K562 (cell line): ENCODE data around the gene TNIK. TPM values are rescaled to one million over a fixed set of nuclear protein-coding genes. Genes with fewer than 3 reads are reported as not detected.

ENCODE experiments used
- FOSL1 ChIP-seq: fragments of 200-800 bp; sonication (Bioruptor generic); conservative IDR thresholded peaks from 2 replicates; pipeline ENCODE4 v1.6.1; 2016; ENCODE audit warnings: missing genetic modification characterization, missing compliant biosample characterization
- HDGF ChIP-seq: fragments of 450-650 bp; IDR thresholded peaks from 2 replicates; pipeline ENCODE4 v1.6.1; 2016
- ZKSCAN3 ChIP-seq: fragments of 250-450 bp; sonication (Bioruptor Pico); IDR thresholded peaks from 2 replicates; pipeline ENCODE4 v1.4.0; 2020
- polyA plus RNA-seq, 8 experiments: library from polyadenylated mRNA; depleted of rRNA in 4 of 8; stranded (reverse) in 5 of 8; unstranded in 3 of 8; fragments of >200 nt; fragmentation: Nextera tagmentation in 2 of 8; fragmentation: Illumina TruSeq in 1 of 8; extraction: Ambion mirVana in 2 of 8; extraction: Trizol in 1 of 8; gene quantifications; 2 replicates each; pipeline versions ENCODE4 v1.2.1 to v1.2.3, GENCODE V29; 2011 to 2014; ENCODE audit warnings: inconsistent platforms in 1 of 8, missing spikeins in 1 of 8
- total RNA-seq, 7 experiments: library from RNA; depleted of rRNA in 6 of 7; stranded (reverse); fragments of >200 nt in 6 of 7; fragmentation: Illumina TruSeq in 2 of 7; extraction: Trizol in 2 of 7; gene quantifications; 2 replicates each; pipeline versions ENCODE4 v1.2.1 to v1.2.3, GENCODE V29; 2011 to 2021; ENCODE audit warnings: low replicate concordance in 1 of 7
- TF ChIP-seq, protein P1 (sequence below), 2 experiments: fragments of 450-650 bp in 1 of 2; IDR thresholded peaks; 2 replicates each; pipeline ENCODE4 v1.6.1; 2011 to 2017; ENCODE audit warnings: low read depth in 2 of 2, antibody characterized with exemption in 1 of 2, borderline replicate concordance in 1 of 2, low read length in 1 of 2, mild to moderate bottlenecking in 1 of 2, mixed read lengths in 1 of 2; ENCODE audit not compliant: control insufficient read depth in 1 of 2
- TF ChIP-seq, protein P2 (sequence below): fragments of 250-450 bp; sonication (Bioruptor Pico); IDR thresholded peaks from 2 replicates; pipeline ENCODE4 v1.5.1; 2021; ENCODE audit warnings: mild to moderate bottlenecking

Gene TNIK
- total and polyA plus RNA-seq, 9 of the 15 experiments (the other 6 are each of a cell fraction or from before 2014, with no cell fraction given), result 6.6 to 39.0 (median 24.7) TPM

DNA sequence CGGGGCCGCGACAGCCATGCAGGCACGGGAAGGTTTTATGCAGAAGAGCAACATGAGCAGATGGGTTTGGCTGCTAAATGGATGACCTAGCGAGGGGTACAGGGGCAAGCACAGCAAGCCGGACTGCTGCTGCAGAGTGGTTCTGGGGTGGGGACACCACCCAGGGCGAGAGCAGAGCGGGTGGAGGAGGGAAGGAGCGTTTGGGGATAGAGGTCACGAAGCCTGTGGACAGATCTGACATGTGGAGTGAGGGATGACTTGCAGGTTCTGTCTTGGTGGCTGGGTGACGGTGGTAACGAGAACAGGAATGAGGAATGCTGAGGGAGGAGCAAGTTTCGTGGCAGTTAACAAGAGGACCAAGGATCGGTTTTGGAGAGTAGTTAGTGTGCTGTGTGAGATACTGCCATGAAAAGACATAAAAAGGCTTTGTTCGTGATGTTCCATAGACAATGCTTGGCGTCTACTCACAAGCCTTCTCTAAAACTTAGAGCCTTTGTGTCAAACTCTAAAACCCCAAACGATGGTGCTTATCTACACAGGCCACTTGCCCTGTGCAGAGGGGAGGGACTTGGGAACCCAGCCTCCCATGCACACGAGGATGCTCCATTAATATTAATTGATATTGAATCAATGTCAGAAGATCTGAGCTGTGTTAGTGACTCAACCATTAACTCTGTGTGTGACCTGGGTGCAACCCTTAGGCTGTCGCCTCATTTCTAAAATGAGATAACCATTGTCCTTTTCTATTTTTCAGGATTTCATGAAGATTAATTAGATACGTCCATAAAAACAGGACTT lies 301.0 kb downstream of the TNIK start (continued):
- TF ChIP-seq, protein P1, sequence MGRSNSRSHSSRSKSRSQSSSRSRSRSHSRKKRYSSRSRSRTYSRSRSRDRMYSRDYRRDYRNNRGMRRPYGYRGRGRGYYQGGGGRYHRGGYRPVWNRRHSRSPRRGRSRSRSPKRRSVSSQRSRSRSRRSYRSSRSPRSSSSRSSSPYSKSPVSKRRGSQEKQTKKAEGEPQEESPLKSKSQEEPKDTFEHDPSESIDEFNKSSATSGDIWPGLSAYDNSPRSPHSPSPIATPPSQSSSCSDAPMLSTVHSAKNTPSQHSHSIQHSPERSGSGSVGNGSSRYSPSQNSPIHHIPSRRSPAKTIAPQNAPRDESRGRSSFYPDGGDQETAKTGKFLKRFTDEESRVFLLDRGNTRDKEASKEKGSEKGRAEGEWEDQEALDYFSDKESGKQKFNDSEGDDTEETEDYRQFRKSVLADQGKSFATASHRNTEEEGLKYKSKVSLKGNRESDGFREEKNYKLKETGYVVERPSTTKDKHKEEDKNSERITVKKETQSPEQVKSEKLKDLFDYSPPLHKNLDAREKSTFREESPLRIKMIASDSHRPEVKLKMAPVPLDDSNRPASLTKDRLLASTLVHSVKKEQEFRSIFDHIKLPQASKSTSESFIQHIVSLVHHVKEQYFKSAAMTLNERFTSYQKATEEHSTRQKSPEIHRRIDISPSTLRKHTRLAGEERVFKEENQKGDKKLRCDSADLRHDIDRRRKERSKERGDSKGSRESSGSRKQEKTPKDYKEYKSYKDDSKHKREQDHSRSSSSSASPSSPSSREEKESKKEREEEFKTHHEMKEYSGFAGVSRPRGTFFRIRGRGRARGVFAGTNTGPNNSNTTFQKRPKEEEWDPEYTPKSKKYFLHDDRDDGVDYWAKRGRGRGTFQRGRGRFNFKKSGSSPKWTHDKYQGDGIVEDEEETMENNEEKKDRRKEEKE (IDR thresholded peaks at IDR 0.05; ENCODE audit: borderline replicate concordance in 1 of 2, control insufficient read depth in 1 of 2, low read depth in 2 of 2, low read length in 1 of 2), result no peak
- TF ChIP-seq FOSL1 (0 out of 2 replicates have a peak, but pooled peaks have one; percentile 23), ZKSCAN3 (CRISPR knock-in tag) (no peak), HDGF (peak; percentile 77; the same call in 1 of the 2 replicates)
- TF ChIP-seq, protein P2, sequence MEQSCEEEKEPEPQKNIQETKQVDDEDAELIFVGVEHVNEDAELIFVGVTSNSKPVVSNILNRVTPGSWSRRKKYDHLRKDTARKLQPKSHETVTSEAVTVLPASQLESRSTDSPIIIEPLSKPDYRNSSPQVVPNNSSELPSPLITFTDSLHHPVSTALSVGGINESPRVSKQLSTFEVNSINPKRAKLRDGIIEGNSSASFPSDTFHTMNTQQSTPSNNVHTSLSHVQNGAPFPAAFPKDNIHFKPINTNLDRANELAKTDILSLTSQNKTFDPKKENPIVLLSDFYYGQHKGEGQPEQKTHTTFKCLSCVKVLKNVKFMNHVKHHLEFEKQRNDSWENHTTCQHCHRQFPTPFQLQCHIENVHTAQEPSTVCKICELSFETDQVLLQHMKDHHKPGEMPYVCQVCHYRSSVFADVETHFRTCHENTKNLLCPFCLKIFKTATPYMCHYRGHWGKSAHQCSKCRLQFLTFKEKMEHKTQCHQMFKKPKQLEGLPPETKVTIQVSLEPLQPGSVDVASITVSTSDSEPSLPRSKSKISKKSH, result no peak
